Colonic mucosa (tissue), 4 donors: ENCODE results near the gene HNRNPR. TPM values are rescaled to one million over a fixed set of nuclear protein-coding genes. Genes with fewer than 3 reads are reported as not detected.

Experiments
- DNase-seq: peaks from one replicate; pipeline ENCODE4 v3.0.0-alpha.2; 2020
- H3K27ac ChIP-seq: fragments of 200-600 bp; one replicate; pipeline ENCODE4 v1.8.0; 2021
- H3K27me3 ChIP-seq: fragments of 200-600 bp; one replicate; pipeline ENCODE4 v1.8.0; 2021
- H3K36me3 ChIP-seq: fragments of 200-600 bp; one replicate; pipeline ENCODE4 v1.8.0; 2021
- H3K4me1 ChIP-seq: fragments of 200-600 bp; one replicate; pipeline ENCODE4 v1.8.0; 2021; ENCODE audit warnings: mild to moderate bottlenecking
- H3K4me3 ChIP-seq: fragments of 200-600 bp; one replicate; pipeline ENCODE4 v1.8.0; 2021
- H3K9ac ChIP-seq, 2 donors: one replicate each; pipeline ENCODE4 v1.7.0; 2013; ENCODE audit warnings: control low read depth in 2 of 2, low read depth in 2 of 2, low read length in 2 of 2
- H3K9me3 ChIP-seq: fragments of 200-600 bp; one replicate; pipeline ENCODE4 v1.8.0; 2021
- intact Hi-C: fragments of 100-400 bp; cut with DNase I; formaldehyde crosslinking; loops from one replicate; pipeline ENCODE4 v1.14.1; 2022
- total RNA-seq, 2 donors: library from RNA; stranded (reverse); fragmentation: NEBNext Ultra II Directional in 1 of 2; extraction: Animal tissue kit (Norgen Biotek cat#: 25700) in 1 of 2; gene quantifications; one replicate each; pipeline ENCODE4 v1.2.1, GENCODE V29; 2021
- TF ChIP-seq, protein P1 (sequence below): fragments of 200-600 bp; IDR thresholded peaks from one replicate; pipeline ENCODE4 v1.8.0; 2022; ENCODE audit warnings: antibody characterized with exemption, mild to moderate bottlenecking
- donor health status: healthy.
- donor health status: DM: no; HTN: no; CAD: no.
- donor health status: DM: no; HTN: no; CAD: no.

HNRNPR gene
- total RNA-seq, 2 donors from 2014 or later: 103 to 165 TPM

GRCh38 chr1:23341931-23342692, 2.0 kb downstream of the HNRNPR start:
- peaks cover 9% of the 10 kb centered on the region for H3K4me1 ChIP-seq
- DNase-seq: no peak
- peak overlapping the region in 1 of 2 donors; percentile 77 for H3K9ac ChIP-seq
- TF ChIP-seq, protein P1, sequence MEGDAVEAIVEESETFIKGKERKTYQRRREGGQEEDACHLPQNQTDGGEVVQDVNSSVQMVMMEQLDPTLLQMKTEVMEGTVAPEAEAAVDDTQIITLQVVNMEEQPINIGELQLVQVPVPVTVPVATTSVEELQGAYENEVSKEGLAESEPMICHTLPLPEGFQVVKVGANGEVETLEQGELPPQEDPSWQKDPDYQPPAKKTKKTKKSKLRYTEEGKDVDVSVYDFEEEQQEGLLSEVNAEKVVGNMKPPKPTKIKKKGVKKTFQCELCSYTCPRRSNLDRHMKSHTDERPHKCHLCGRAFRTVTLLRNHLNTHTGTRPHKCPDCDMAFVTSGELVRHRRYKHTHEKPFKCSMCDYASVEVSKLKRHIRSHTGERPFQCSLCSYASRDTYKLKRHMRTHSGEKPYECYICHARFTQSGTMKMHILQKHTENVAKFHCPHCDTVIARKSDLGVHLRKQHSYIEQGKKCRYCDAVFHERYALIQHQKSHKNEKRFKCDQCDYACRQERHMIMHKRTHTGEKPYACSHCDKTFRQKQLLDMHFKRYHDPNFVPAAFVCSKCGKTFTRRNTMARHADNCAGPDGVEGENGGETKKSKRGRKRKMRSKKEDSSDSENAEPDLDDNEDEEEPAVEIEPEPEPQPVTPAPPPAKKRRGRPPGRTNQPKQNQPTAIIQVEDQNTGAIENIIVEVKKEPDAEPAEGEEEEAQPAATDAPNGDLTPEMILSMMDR: no peak
- H3K27ac ChIP-seq: peak overlapping the region; percentile 6
- H3K27me3 ChIP-seq: no peaks in the 10 kb centered on the region
- peak overlapping the region; percentile 83 for H3K4me3 ChIP-seq
- peaks cover 9% of the 10 kb centered on the region for H3K36me3 ChIP-seq
- intact Hi-C loops: loop anchor here (10.0 kb wide), 1 partner anchor 63 kb away; no protein-coding TSS in a partner anchor
- H3K9me3 ChIP-seq: no peaks in the 10 kb centered on the region

- H3K4me1 ChIP-seq: peaks cover 9% of the 10 kb centered on the region
- no peak for DNase-seq
Observed at GRCh38 chr1:23339632-23340031, 4.5 kb downstream of the HNRNPR start.

GRCh38 chr1:23337869-23338268, 6.2 kb downstream of the HNRNPR start:
- no peak overlapping the region for H3K9ac ChIP-seq
- DNase-seq: no peak
- no peaks in the 10 kb centered on the region for H3K27me3 ChIP-seq
- intact Hi-C loops: no loop called here
- no peak overlapping the region for H3K27ac ChIP-seq
- peaks cover 9% of the 10 kb centered on the region for H3K4me1 ChIP-seq
- TF ChIP-seq, protein P1: no peak
- no peaks in the 10 kb centered on the region for H3K9me3 ChIP-seq
- H3K4me3 ChIP-seq: no peak overlapping the region
- H3K36me3 ChIP-seq: peaks cover 24% of the 10 kb centered on the region

More at GRCh38 chr1:23339632-23340031, 4.5 kb downstream of the HNRNPR start:
- Histone ChIP-seq H3K27me3 (no peaks in the 10 kb centered on the region), H3K9ac (no peak overlapping the region), H3K9me3 (no peaks in the 10 kb centered on the region), H3K27ac (no peak overlapping the region), H3K4me3 (no peak overlapping the region), H3K36me3 (peaks cover 15% of the 10 kb centered on the region)
- TF ChIP-seq, protein P1: no peak
- intact Hi-C loops: loop anchor here (10.0 kb wide), 1 partner anchor 65 kb away; no protein-coding TSS in a partner anchor

DNA sequence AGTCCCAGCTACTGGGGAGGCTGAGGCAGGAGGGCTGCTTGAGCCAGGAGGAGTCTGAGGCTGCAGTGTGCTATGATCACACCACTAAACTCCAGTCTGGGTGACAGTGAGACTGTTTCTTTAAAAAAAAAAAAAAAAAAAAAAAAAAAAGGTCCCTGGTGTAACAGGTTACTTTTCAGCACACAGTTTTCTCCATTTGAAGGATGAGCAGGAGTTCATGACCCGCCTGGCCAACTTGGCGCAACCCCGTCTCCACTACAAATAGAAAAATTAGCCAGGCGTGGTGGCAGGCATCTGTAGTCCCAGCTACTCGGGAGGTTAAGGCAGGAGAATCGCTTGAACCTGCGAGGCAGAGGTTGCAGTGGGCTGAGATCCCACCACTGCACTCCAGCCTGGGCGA, 12.4 kb downstream of the HNRNPR start:
- H3K27ac ChIP-seq: no peak overlapping the region
- intact Hi-C loops: no loop called here
- no peak overlapping the region for H3K4me3 ChIP-seq
- no peak overlapping the region for H3K9ac ChIP-seq
- TF ChIP-seq, protein P1: no peak
- peaks cover 19% of the 10 kb centered on the region for H3K36me3 ChIP-seq
- H3K27me3 ChIP-seq: no peaks in the 10 kb centered on the region
- no peaks in the 10 kb centered on the region for H3K4me1 ChIP-seq
- no peak for DNase-seq
- H3K9me3 ChIP-seq: no peaks in the 10 kb centered on the region

GRCh38 chr1:23330846-23331245, 13.2 kb downstream of the HNRNPR start:
- no peaks in the 10 kb centered on the region for H3K27me3 ChIP-seq
- H3K4me1 ChIP-seq: no peaks in the 10 kb centered on the region
- peaks cover 22% of the 10 kb centered on the region for H3K36me3 ChIP-seq
- no peak overlapping the region for H3K27ac ChIP-seq
- no peak overlapping the region for H3K4me3 ChIP-seq
- no peak for DNase-seq
- intact Hi-C loops: no loop called here
- TF ChIP-seq, protein P1: no peak
- H3K9ac ChIP-seq: no peak overlapping the region
- no peaks in the 10 kb centered on the region for H3K9me3 ChIP-seq
